ENCODE data around the gene IFT52. TPM values are rescaled to one million over a fixed set of nuclear protein-coding genes. Genes with fewer than 3 reads are reported as not detected.
"Not testable (repeated sequence)": the region's sequence is repeated elsewhere in the genome, so short reads cannot be mapped to it uniquely, and the experiment has no call there.

IFT52 gene
- total RNA-seq, 2 donors from 2014 or later, result 17.6 to 18.1 TPM

DNA sequence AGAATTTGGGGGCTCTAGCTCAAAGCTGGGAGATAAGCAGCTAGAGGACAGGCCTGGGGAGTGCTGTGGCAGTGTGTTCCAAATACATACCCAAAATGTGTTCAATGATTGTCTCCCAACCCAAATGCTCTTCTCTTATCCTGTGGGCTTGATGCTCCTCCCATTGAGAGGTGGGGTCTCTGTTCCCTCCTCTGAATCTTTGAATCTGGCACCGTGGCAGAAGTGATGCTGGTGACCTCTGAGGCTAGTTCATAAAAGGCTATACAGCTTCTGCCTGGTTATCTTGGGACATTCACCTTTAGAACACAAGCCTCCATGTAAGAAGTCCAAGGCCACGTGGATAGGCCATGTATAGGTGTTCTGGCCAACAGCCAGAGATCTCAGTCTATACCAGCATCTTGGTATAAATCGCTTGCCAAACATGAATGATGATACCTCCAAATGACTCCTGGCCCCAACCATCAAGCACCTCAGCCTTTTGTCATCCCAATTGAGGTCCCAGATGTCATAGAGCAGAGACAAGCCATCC lies 60.3 kb downstream of the IFT52 start:
- H3K27ac ChIP-seq, result no peak overlapping the region
- no peak for ATAC-seq (ENCODE audit: insufficient number of reproducible peaks, low FRiP score, low read depth)
- H3K4me3 ChIP-seq, result no peak overlapping the region
- TF ChIP-seq, protein P1, sequence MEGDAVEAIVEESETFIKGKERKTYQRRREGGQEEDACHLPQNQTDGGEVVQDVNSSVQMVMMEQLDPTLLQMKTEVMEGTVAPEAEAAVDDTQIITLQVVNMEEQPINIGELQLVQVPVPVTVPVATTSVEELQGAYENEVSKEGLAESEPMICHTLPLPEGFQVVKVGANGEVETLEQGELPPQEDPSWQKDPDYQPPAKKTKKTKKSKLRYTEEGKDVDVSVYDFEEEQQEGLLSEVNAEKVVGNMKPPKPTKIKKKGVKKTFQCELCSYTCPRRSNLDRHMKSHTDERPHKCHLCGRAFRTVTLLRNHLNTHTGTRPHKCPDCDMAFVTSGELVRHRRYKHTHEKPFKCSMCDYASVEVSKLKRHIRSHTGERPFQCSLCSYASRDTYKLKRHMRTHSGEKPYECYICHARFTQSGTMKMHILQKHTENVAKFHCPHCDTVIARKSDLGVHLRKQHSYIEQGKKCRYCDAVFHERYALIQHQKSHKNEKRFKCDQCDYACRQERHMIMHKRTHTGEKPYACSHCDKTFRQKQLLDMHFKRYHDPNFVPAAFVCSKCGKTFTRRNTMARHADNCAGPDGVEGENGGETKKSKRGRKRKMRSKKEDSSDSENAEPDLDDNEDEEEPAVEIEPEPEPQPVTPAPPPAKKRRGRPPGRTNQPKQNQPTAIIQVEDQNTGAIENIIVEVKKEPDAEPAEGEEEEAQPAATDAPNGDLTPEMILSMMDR (IDR thresholded peaks at IDR 0.05), result no peak
- no peaks in the 10 kb centered on the region for H3K9me3 ChIP-seq
- H3K36me3 ChIP-seq, result peaks cover 8% of the 10 kb centered on the region
- DNase-seq (ENCODE audit: low spot score), result no peak
- H3K4me1 ChIP-seq (ENCODE audit: control insufficient read depth in 1 of 2, low read depth in 2 of 2), result no peaks in the 10 kb centered on the region
- no peaks in the 10 kb centered on the region for H3K27me3 ChIP-seq (replicated peaks; ENCODE audit: insufficient read depth)

- H3K36me3 ChIP-seq; H3K4me1 ChIP-seq (ENCODE audit: control insufficient read depth in 1 of 2, low read depth in 2 of 2); H3K9me3 ChIP-seq; ATAC-seq (ENCODE audit: insufficient number of reproducible peaks, low FRiP score, low read depth); DNase-seq (ENCODE audit: low spot score); H3K27me3 ChIP-seq (replicated peaks; ENCODE audit: insufficient read depth); H3K4me3 ChIP-seq; H3K27ac ChIP-seq: not testable (repeated sequence)
Measured at GRCh38 chr20:43651650-43652184, 61.0 kb downstream of the IFT52 start.

GRCh38 chr20:43653966-43654365 lies 63.2 kb downstream of the IFT52 start:
- Histone ChIP-seq H3K4me1 (ENCODE audit: control insufficient read depth in 1 of 2, low read depth in 2 of 2) (peaks cover 0 to 3% of the 10 kb centered on the region in 2 donors), H3K9me3 (no peaks in the 10 kb centered on the region), H3K27me3 (replicated peaks; ENCODE audit: insufficient read depth) (no peaks in the 10 kb centered on the region), H3K27ac (no peak overlapping the region), H3K36me3 (no peaks in the 10 kb centered on the region), H3K4me3 (no peak overlapping the region)
- TF ChIP-seq, protein P1 (IDR thresholded peaks at IDR 0.05), result no peak
- no peak for ATAC-seq (ENCODE audit: insufficient number of reproducible peaks, low FRiP score, low read depth)
- no peak for DNase-seq (ENCODE audit: low spot score)

DNA sequence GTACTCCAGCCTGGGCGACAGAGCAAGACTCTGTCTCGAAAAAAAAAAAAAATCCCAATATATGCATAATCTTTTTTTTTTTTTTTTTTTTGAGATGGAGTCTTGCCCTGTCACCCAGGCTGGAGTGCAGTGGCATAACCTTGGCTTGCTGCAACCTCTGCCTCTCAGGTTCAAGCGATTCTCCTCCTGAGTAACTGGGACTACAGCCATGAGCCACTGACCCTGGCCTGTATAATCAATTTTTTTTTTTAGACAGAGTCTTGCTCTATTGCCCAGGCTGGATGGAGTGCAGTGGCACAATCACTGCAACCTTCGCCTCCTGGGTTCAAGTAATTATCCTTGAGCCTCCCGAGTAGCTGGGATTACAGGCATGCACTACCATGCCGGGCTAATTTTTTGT lies 64.4 kb downstream of the IFT52 start:
- not testable (repeated sequence) for H3K27ac ChIP-seq; ATAC-seq (ENCODE audit: insufficient number of reproducible peaks, low FRiP score, low read depth)

DNA sequence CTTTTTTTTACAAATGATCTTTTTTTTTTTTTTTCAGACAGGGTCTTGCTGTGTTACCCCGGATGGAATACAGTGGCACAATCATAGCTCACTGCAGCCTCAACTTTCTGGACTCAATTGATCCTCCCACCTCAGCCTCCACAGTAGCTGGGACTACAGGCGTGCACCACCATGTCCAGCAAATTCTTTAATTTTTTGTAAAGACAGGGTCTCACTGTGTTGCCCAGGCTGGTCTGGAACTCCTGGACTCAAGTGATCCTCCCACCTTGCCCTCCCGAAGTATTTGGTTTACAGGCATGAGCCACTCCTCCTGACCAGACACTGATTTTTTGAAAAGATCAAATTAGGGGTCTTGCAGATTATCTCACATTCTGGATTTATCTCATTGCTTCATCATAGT lies 65.2 kb downstream of the IFT52 start:
- DNase-seq (ENCODE audit: low spot score) (no peak), ATAC-seq (ENCODE audit: insufficient number of reproducible peaks, low FRiP score, low read depth) (no peak)
- Histone ChIP-seq H3K27me3 (replicated peaks; ENCODE audit: insufficient read depth) (no peaks in the 10 kb centered on the region), H3K9me3 (no peaks in the 10 kb centered on the region), H3K27ac (no peak overlapping the region), H3K4me3 (no peak overlapping the region), H3K4me1 (ENCODE audit: control insufficient read depth in 1 of 2, low read depth in 2 of 2) (peaks cover 0 to 3% of the 10 kb centered on the region in 2 donors), H3K36me3 (no peaks in the 10 kb centered on the region)
- TF ChIP-seq, protein P1 (IDR thresholded peaks at IDR 0.05), result no peak

More for the DNA sequence above, 64.4 kb downstream of the IFT52 start:
- not testable (repeated sequence) for H3K9me3 ChIP-seq; H3K4me3 ChIP-seq; H3K27me3 ChIP-seq (replicated peaks; ENCODE audit: insufficient read depth); H3K36me3 ChIP-seq; DNase-seq (ENCODE audit: low spot score); H3K4me1 ChIP-seq (ENCODE audit: control insufficient read depth in 1 of 2, low read depth in 2 of 2)

- H3K27me3 ChIP-seq (replicated peaks; ENCODE audit: insufficient read depth), result no peaks in the 10 kb centered on the region
- peak overlapping the region; percentile 87 for H3K4me3 ChIP-seq
- H3K9me3 ChIP-seq, result no peaks in the 10 kb centered on the region
- H3K36me3 ChIP-seq, result no peaks in the 10 kb centered on the region
- no peak for DNase-seq (ENCODE audit: low spot score)
- H3K27ac ChIP-seq, result no peak overlapping the region
- peaks cover 0 to 3% of the 10 kb centered on the region in 2 donors for H3K4me1 ChIP-seq (ENCODE audit: control insufficient read depth in 1 of 2, low read depth in 2 of 2)
- no peak for ATAC-seq (ENCODE audit: insufficient number of reproducible peaks, low FRiP score, low read depth)
- TF ChIP-seq, protein P1 (IDR thresholded peaks at IDR 0.05), result no peak
Measured at GRCh38 chr20:43658069-43658722, 67.5 kb downstream of the IFT52 start.
